Upper lobe of left lung (tissue), 4 donors: ENCODE measurements around the gene F11R.

Experiments
- EP300 ChIP-seq, 4 donors: sonication (generic); formaldehyde crosslinking; IDR thresholded peaks; one replicate each; pipeline ENCODE4 v1.5.1; 2017; ENCODE audit warnings: antibody characterized with exemption in 4 of 4, control low read depth in 2 of 4
- POLR2A ChIP-seq, 4 donors: fragments of 450-650 bp; IDR thresholded peaks; one replicate each; pipeline ENCODE4 v1.5.1; 2016 to 2017; ENCODE audit warnings: antibody characterized with exemption in 4 of 4, mild to moderate bottlenecking in 2 of 4
- TF ChIP-seq, protein P1 (sequence below), 6 experiments: fragments of 450-650 bp in 4 of 6; fragments of 200-600 bp in 2 of 6; sonication (generic) in 2 of 6; IDR thresholded peaks; one replicate each; pipeline ENCODE4 v1.5.1; 2016 to 2019; ENCODE audit warnings: antibody characterized with exemption in 6 of 6

DNA sequence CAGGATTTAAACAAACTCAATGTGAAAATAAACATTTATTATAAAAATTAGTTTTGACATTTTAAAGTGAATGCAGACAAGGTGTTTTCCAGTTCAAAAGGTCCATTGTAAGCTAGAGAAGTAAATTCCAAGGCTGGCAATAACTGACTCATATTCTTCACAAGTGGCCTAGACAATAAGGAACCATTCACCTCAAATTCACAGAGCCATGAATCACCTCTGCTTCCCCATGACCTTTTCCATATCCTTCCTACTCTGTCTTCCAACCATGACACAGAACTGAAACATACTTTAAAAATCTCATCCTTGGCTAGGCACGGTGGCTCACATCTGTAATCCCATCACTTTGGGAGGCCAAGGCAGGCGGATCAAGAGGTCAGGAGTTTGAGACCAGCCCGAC is 24.8 kb downstream of the F11R start:
- TF ChIP-seq, protein P1, sequence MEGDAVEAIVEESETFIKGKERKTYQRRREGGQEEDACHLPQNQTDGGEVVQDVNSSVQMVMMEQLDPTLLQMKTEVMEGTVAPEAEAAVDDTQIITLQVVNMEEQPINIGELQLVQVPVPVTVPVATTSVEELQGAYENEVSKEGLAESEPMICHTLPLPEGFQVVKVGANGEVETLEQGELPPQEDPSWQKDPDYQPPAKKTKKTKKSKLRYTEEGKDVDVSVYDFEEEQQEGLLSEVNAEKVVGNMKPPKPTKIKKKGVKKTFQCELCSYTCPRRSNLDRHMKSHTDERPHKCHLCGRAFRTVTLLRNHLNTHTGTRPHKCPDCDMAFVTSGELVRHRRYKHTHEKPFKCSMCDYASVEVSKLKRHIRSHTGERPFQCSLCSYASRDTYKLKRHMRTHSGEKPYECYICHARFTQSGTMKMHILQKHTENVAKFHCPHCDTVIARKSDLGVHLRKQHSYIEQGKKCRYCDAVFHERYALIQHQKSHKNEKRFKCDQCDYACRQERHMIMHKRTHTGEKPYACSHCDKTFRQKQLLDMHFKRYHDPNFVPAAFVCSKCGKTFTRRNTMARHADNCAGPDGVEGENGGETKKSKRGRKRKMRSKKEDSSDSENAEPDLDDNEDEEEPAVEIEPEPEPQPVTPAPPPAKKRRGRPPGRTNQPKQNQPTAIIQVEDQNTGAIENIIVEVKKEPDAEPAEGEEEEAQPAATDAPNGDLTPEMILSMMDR (IDR thresholded peaks at IDR 0.05): no peak
- TF ChIP-seq POLR2A (IDR thresholded peaks at IDR 0.05): no peak
- no peak for TF ChIP-seq EP300 (IDR thresholded peaks at IDR 0.05)
